GM08714 (cell line): Measurements from ENCODE around the gene PAK2.
"Not testable (repeated sequence)": the region's sequence is repeated elsewhere in the genome, so short reads cannot be mapped to it uniquely, and the experiment has no call there.

Source experiments
- H3K4me3 ChIP-seq: fragments of 200-500 bp; sonication (Bioruptor generic); 2 replicates; pipeline ENCODE4 v1.5.1; 2014; ENCODE audit warnings: mild to moderate bottlenecking, low read length, inconsistent platforms
- ZNF274 ChIP-seq: IDR thresholded peaks from 2 replicates; pipeline ENCODE4 v1.6.1; 2012; ENCODE audit warnings: mild to moderate bottlenecking, low read depth, low read length

PAK2 gene

DNA sequence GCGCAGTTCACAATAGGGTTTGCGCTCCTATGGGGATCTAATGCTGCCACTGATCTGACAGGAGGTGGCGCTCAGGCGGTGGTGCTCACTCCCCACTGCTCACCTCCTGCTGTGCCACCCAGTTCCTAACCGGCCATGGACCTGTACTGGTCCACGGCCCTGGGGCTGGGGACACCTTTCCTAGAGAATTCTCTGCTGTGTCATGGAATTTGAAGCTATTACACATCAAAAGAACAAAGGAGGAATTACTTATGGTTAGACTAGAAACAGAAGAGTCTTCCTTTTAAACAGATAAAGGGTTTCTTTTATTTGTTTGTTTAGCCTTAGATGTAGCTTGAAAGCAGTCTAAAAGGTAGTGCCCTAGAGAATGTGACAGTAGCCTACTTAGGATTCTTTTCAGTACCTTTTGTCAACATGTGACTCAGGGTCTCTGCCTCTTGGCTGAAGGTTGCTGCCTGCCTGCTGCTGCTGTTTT, 50.3 kb downstream of the PAK2 start:
- no peak for TF ChIP-seq ZNF274

DNA sequence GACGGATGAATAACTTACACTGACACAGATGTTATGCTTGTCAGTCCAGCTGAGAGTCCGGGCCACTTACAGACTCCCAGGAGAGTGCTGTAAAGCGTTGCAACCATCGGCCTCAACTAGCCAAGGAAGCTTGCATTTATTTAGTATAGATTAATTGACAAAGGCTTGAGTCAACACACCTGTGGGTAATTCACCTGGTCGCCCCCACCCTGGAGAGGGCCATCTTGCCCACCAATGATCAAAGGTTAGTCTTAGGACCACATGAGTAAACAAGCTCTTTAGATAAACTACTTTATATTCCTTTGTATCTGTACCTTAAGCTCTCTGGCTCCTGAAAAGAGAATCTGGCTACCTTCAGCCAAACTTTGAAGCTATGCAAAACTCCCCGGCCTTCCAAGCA, 51.0 kb downstream of the PAK2 start:
- TF ChIP-seq ZNF274 = no peak

More for the DNA sequence above, 50.3 kb downstream of the PAK2 start:
- H3K4me3 ChIP-seq = no peak overlapping the region

DNA sequence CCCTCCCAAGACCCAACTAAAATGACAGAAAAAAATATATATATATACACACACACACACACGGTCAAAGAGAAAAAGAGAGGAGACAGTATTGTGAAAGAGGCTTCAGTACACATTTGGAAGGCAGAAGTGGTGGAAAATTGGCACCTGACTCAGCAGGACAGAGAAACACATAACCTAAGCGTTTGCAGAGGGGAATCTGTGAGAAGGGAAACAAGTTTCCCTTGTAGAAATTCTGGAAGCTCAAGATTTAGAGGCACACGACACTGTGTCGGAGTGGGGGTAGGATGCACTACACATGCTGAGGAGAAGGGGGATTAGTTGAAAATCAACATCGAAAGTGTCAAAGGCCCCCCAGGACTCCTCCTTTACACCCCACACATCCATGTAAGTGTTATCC, 53.1 kb downstream of the PAK2 start:
- no peak for TF ChIP-seq ZNF274

More for the DNA sequence above, 51.0 kb downstream of the PAK2 start:
- H3K4me3 ChIP-seq = no peak overlapping the region

DNA sequence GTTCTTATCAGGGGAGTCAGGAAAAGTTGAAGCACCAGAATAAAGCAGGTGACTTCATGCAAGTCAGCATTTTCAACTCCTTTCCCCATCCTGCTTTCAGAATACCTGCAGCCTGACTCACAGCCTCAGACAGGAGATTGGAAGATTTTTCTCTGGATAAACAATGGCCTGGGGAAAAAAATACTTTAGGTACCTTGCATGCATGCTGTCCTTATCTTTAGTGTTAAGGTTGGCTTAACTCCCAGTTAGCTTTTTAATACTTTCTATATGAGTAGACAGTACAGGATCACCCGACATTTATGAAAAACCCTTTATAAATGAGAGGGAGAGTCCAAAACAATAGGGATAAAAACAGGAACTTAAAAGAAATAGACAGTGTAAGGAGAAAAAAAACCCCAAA, 53.6 kb downstream of the PAK2 start:
- H3K4me3 ChIP-seq = no peak overlapping the region
- TF ChIP-seq ZNF274 = no peak

More for the DNA sequence above, 53.1 kb downstream of the PAK2 start:
- H3K4me3 ChIP-seq = no peak overlapping the region

DNA sequence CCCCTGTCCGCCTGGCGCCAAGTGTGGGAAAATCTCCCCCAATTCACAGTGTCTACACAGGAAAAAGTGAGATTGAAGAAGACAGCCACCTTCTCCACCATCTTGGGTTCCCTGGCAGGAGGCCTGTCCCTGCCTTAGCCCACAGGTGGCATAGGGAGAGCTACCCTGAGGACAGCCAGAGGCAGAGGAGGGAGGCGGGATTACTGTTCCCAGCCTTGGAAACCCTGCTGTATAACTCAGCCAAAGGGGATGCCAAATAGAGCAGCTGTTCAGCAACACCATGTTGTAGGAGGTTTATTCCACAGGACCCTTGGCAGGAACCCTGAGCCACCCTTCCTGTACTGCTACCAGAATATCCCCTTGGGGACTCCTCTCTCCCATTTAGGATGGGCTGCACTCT, 54.8 kb downstream of the PAK2 start:
- TF ChIP-seq ZNF274 = no peak
- no peak overlapping the region for H3K4me3 ChIP-seq

DNA sequence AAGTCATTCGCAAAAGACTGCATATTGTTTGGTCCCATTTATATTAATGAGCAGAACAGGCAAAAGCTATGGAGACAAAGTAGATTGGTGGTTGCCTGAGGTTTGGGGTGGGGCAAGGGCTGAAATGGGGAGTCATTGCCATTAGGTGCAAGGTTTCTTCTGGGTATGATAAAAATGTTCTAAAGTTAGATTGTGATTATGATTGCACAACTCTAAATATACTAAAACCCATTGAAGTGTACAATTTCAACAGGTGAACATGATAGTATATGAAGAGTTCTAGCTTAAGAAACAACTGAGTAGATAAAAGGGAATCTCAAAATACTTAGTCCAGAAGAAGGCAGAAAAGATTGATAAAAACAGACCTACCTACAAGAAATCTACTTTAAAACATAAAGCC, 56.7 kb downstream of the PAK2 start:
- no peak for TF ChIP-seq ZNF274
- no peak overlapping the region for H3K4me3 ChIP-seq

DNA sequence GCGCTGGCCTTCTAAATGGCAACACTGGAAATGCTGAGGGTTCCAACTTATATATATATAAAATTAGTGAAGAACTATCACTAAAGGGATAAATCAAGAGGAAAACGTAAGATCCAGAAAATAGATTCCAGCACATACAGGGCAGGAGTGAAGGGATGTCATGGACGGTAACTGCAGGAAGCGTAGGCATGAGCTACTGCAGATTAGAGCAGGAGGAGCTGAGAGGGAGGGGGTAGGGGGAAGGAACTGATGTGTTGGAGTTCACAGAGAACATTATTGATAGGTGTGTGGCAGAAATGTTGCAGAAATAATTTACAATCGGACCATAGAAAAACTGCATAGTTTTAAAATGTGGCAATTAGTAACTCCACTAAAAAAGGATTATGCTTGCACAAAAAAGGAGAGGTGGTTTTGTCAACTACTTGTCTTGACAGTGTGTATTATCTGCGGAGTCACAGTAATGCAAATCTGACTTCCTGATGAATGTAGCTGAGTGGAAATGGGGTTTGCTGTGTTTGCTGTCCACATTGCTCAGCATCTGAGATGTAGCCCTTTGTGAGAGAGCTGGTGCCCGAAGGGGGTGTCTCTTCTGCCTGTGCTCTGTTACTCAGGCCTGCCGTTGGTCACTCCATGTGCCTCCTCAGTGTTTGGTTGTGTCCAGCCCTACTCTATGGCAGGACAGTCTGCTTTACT, 61.2 kb downstream of the PAK2 start:
- no peak overlapping the region for H3K4me3 ChIP-seq
- TF ChIP-seq ZNF274 = no peak

DNA sequence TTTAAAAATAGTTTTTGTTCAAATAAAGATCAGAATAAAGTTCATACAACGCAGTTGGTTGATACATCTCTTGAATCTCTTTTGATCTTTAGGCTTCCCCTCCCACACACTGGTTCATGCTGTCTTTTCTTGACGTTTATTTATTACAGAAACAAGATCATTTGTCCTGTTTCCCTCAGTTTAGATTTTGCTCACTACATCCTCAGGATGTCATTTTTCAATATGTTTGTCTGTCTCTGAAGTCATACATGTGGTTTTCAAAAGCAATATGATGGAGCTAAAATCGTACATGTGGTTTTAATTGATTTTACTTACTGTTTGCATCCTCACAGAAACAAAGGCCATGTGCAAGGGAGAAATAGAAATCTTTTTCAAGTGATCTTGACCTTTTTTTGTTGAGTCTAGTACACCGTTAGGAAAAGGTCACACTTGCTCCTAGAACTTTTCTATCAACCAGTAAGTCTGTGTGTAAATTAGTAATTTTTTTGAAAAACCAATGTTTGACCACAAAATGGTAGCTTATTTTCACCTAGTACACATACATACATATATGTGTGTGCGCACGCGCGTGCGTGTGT, 64.3 kb downstream of the PAK2 start:
- no peak for TF ChIP-seq ZNF274
- no peak overlapping the region for H3K4me3 ChIP-seq

DNA sequence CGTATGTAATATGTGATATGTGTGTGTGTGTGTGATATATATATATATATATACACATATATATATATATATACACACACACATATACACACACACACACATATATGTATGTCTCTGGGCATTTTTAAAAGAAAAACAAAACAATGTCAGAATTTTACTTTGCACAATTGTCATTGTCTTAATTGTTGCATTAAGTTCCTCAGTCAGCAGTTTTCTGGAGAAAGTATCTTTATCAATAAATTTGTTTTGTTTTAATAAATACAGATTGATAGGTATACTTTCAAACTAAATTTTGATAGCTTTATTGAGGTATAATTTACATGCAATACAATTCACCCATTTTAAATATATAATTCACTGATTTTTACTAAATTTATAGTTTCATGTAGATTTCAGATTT, 65.1 kb downstream of the PAK2 start:
- TF ChIP-seq ZNF274 = no peak
- no peak overlapping the region for H3K4me3 ChIP-seq

DNA sequence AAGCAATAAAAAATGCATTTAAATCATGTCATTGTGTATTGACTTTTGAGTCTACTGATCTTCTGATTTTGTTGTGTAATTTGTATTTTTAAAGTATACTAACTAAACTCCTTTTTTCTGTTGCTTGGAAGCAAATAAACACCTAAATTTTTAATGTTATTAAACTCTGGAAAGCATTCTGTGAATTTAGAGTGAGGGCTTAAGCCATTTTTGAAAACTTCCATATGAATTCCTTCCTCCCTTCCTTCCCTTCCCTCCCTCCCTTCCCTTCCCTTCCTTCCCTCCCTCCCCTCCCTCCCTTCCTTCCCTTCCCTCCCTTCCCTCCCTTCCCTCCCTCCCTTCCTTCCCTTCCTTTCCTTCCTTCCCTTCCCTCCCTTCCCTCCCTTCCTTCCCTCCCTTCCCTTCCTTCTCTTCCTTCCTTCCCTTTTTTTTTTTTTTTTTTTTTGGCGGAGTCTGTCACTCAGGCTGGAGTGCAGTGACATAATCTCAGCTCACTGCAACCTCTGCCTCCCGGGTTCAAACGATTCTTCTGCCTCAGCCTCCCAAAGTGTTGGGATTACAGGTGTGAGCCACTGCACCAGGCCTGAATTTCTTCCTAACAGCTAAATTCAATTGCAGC, 71.4 kb downstream of the PAK2 start:
- no peak overlapping the region for H3K4me3 ChIP-seq
- no peak for TF ChIP-seq ZNF274

DNA sequence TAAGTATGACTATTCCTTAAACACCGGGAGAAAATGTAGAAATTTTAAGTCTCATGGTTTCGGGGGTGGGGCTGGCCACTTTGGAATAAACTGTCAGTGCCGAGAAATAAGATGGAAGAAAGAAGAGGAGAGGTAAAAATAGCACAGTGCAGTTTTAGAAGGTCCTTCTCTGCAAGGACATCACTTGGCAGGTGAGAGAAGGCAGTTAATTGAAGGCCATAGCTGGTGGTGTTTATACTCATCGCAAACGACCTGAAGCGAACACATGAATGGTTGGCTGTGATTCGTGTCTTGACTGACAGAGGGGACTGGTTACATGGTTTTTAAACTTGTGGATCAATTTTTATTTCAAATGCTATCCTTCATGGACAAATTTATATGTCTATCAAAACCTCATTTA, 73.2 kb downstream of the PAK2 start:
- no peak overlapping the region for H3K4me3 ChIP-seq
- TF ChIP-seq ZNF274 = no peak

DNA sequence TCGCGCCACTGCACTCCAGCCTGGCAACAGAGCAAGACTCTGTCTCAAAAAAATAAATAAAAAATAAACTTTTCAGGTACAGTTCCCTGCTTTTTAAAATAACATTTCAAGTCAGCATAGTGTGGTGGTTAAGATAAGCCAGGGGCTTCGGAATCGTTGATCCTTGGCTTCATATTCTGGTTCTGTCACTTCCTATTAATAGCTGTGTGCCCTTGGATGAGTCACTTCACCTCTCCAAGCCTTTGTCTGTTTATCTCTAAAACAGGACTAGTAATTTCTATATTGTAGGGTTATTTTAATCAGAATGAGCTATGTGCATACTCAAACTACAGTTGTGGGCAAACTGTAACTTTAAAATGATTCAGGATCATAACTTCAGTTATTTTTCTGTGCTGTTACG, 74.2 kb downstream of the PAK2 start:
- H3K4me3 ChIP-seq = no peak overlapping the region
- no peak for TF ChIP-seq ZNF274

DNA sequence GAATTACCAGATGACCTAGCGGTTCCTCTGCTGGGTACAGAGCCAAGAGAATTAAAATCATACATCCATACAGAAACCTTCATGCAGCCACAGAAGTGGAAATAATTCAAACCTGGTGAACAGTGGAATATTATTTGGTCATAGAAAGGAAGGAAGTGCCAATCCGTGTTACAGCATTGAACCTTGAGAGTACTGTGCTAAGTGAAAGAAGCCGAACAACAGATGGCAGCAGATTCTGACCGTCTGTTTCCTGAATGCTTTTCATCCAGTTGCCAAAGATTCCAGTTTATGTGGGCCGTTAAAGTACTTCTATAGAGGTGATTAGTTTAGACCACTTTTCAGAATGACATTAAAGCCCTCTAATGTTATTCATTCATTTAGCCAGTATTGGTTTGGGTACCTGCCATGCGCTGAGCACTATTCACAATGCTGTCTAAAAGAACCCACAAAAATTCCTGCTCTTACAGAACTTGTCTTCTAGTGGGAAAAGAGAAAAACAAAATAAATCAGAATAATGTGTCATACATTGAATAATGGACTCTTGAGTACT, 82.2 kb downstream of the PAK2 start:
- no peak overlapping the region for H3K4me3 ChIP-seq
- TF ChIP-seq ZNF274 = no peak

DNA sequence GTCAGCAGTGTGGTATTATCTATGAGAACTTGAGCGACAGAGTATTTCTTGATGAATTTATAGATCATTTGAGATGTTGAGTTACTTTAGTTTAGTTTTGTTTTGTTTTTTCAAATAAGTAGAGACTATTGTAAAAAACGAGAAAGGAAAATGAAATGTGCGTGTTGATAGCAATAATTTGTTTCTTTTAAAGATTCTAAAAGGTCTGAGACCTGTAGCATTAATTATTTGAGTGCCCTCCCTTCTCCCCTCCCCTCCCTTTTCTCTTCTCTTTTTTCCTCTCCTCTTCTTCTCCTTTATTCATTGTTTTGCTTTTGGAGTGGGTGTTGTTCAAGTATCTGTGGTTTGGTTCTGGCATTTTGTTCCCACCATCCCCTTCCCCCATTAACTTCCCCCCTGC, 90.0 kb downstream of the PAK2 start:
- not testable (repeated sequence) for H3K4me3 ChIP-seq

DNA sequence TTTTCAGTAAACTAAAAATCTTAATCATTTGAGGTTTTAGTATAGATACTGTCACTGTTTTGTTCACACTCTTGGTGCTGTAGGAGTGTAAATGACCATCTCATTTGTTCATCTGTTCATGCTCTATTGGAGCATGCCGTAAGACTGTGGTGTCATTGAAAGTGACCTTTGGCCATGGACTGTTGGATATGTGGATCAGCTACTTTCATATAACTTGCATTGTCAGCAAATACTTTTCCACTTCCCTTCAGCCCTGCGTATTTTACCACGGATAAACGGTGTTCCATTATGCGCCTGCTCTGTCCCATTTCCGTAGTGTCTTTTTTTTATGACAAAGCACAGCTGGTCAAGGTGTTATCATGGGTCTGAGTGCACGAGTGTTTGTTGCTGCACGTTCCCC, 95.4 kb downstream of the PAK2 start:
- no peak overlapping the region for H3K4me3 ChIP-seq
- no peak for TF ChIP-seq ZNF274

DNA sequence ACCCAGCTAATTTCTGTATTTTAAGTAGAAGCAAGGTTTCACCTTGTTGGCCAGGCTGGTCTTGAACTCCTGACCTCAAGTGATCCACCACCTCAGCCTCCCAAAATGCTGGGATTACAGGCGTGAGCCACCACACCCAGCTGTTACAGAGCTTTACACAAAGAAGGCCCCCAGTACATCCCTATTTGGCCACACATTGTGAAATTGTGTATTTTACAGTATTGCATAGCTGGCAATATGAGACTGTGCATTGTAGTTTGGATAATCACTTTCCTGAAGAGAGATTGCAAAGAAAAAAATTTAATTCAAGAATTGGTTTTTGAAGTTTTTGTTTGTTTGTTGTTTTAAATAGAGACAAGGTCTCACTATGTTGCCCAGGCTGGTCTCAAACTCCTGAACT, 97.0 kb downstream of the PAK2 start:
- H3K4me3 ChIP-seq = not testable (repeated sequence)
